ENCODE data around the gene TRAF2.

DNA sequence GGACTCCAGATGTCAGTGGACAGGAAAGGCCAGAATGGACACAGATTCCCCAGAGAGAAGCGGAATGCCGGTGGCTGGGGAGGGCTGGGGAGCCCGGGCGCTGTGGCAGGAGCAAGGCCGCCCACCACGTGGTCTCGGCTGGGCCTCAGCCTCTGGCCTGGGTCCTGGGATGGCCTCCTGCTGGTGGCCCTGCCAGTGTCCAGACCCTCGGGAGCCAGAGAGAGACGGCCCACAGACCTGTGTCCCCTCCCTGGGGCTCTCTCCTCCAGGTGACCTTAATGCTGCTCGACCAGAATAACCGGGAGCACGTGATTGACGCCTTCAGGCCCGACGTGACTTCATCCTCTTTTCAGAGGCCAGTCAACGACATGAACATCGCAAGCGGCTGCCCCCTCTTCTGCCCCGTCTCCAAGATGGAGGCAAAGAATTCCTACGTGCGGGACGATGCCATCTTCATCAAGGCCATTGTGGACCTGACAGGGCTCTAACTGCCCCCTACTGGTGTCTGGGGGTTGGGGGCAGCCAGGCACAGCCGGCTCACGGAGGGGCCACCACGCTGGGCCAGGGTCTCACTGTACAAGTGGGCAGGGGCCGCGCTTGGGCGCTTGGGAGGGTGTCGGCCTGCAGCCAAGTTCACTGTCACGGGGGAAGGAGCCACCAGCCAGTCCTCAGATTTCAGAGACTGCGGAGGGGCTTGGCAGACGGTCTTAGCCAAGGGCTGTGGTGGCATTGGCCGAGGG, 39.3 kb downstream of the TRAF2 start:
- TF ChIP-seq POLR2A (IDR thresholded peaks at IDR 0.05; ENCODE audit: extremely low read depth, insufficient read length), result no peak
- no peak for TF ChIP-seq CTCF (IDR thresholded peaks at IDR 0.05; ENCODE audit: low read depth, low read length)
- TF ChIP-seq, protein P1, sequence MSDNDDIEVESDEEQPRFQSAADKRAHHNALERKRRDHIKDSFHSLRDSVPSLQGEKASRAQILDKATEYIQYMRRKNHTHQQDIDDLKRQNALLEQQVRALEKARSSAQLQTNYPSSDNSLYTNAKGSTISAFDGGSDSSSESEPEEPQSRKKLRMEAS (IDR thresholded peaks at IDR 0.05; ENCODE audit: low read depth, low read length), result no peak
